NCI-H774 (cell line): ENCODE measurements around the gene LIG4.

ENCODE experiments used
- DNase-seq: peaks from one replicate; lab custom pipeline; 2025; lab: John Stamatoyannopoulos, UW

LIG4 gene

DNA sequence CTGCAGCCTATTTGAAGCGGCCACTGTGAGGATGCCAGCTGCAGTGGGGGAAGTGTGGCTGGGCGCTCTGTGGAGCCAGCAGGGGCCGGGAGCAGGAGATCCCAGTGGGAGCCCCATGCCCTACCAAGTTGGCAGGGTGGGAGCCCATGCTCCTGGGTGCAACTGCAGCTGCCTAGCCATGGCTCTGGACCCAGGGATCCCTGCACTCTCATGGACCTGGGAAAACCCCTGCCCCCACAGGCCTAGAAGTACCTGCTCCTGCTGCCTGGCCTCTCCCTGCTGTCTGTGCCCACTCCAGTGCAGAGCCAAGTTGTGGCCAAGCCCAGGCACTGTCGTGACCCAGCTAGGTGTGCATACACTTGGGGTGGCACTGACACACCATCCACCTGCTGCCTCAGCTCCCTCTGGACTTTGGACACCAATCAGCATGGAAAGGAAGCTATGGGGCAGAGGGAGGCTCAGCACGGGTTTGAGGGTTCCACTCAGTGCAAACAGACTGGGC is 20.9 kb downstream of the LIG4 start:
- DNase-seq, result no peak

- DNase-seq, result no peak
Observed at GRCh38 chr13:108193806-108194205, 21.5 kb downstream of the LIG4 start.

- DNase-seq, result no peak
Observed at GRCh38 chr13:108190897-108191296, 24.4 kb downstream of the LIG4 start.

GRCh38 chr13:108188260-108188659 is 27.1 kb downstream of the LIG4 start:
- no peak for DNase-seq

DNA sequence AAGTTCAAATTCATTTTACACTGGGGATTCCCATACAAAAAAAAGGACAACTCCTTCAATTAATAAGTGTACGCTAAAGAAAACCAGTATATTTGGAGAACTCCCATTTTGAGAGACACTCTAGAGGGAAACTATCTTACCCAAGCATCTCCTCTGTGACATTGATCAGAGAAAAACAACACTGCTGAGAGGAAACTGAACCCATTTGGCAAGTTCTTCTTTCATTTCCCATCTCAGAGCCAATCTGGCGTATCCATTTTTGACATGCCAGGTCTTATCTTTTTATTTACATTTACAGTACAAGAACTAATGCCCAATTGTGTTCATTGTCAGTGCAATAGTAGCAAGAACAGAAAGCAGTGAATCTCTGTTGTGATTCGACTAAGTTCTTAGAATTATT is 30.1 kb downstream of the LIG4 start:
- no peak for DNase-seq

GRCh38 chr13:108182652-108183051 is 32.7 kb downstream of the LIG4 start:
- no peak for DNase-seq

DNA sequence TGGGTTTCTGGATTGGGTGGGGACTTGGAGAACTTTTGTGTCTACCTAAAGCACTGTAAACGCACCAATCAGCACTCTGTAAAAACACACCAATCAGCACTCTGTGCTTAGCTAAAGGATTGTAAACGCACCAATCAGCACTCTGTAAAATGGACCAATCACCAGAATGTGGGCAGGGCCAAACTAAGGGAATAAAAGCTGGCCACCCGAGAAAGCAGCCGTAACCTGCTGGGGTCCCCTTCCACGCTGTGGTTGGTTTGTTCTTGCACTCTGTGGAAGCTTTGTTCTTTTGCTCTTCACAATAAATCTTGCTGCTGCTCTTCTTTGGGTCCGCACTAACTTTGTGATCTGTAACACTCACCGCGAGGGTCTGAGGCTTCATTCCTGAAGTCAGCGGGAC is 37.3 kb downstream of the LIG4 start:
- DNase-seq, result no peak

- no peak for DNase-seq
Observed at GRCh38 chr13:108176685-108177274, 38.6 kb downstream of the LIG4 start.

DNA sequence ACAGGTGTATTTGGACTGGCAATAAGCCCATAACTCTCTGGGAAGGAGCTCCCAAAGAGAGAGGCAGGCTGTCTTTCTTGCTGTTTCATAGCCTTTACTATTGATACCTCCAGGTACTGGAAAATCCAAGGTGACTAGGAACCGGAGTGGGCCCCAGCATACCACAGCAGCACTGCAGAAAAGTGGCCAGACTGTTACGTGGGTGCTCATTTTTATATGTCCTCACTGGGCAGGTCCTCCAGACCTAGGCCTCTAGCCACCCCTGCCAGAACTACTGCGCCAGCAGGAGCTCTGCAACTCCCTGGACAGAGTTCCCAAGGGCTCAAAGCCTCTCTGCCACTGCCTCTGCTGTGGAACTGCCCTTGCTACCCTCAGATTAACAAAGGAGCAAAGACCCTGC is 46.4 kb downstream of the LIG4 start:
- no peak for DNase-seq

GRCh38 chr13:108166078-108166477 is 49.3 kb downstream of the LIG4 start:
- DNase-seq, result no peak

DNA sequence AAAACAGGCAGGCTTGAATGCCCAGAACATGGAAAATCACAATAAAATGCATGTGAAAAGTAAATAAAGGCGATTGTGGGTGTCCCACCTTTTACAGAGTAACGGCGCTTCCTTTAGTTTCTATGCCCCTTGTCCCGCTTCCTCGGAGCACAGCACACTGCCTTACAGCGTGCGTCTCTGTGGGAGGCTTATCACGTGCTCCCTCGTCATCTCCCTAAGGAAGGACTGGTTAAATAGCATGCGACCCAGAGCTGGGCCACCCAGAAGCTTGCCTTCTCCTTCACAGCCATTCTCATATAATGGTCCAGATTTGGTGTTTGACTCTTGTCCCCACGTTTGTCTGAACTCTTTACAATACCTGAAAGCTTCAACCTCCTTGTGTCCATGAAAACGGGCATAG is 56.6 kb downstream of the LIG4 start:
- no peak for DNase-seq
